Measurements from ENCODE around the gene MACROD2. TPM values are rescaled to one million over a fixed set of nuclear protein-coding genes. Genes with fewer than 3 reads are reported as not detected.

The MACROD2 gene
- total and polyA plus RNA-seq, 2 of the 4 experiments (the other 2 are of a cell fraction): not detected

DNA sequence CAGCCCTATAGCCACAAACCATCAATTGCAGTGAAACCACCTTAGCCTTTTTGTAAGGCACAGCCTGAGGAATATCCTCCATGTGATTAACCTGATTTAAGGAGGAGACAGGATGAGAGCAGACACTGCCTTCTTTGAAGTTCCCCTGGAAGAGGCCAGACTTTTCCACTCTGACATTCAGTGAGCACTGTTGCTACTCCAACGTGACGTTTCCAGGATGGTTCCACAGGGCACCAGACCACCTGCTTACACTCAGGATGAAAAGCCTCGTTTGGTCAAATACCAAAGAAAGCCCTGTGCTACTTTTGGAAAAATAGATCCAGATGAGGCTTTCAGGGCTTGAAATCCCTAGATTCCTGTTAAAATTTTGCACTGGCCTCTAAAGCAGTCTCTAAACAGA, 1444.2 kb downstream of the MACROD2 start:
- Histone ChIP-seq H4K8ac (ENCODE audit: low read depth in 2 of 2, low read length in 2 of 2) (no peak overlapping the region), H4K20me1 (ENCODE audit: insufficient read depth, low read length) (no peaks in the 10 kb centered on the region), H2AK9ac (replicated peaks; ENCODE audit: low read depth, low read length, poor library complexity) (no peak overlapping the region), H4K5ac (ENCODE audit: low read depth, low read length) (no peak overlapping the region), H3K4me1 (ENCODE audit: control insufficient read depth, insufficient read depth, low read length) (no peaks in the 10 kb centered on the region), H3K14ac (replicated peaks; ENCODE audit: low read depth, low read length) (no peak overlapping the region), H3K36me3 (ENCODE audit: control insufficient read depth, insufficient read depth, low read length) (no peaks in the 10 kb centered on the region), H3K9me1 (ENCODE audit: insufficient read depth, low read length) (no peaks in the 10 kb centered on the region), H3K79me1 (ENCODE audit: low read depth in 1 of 2, low read length in 2 of 2) (no peaks in the 10 kb centered on the region), H3K4me2 (ENCODE audit: low read depth, low read length) (no peak overlapping the region), H2AK5ac (ENCODE audit: low read depth, low read length) (no peak overlapping the region), H2AFZ (replicated peaks; ENCODE audit: low read length, poor library complexity) (no peak overlapping the region), H4K91ac (ENCODE audit: insufficient read depth, low read depth, low read length) (no peak overlapping the region), H3K9ac (ENCODE audit: low read depth, low read length) (no peak overlapping the region), H3K18ac (ENCODE audit: low read depth, low read length) (no peak overlapping the region), H3K56ac (ENCODE audit: extremely low read depth, insufficient read depth, low read length) (no peak overlapping the region), H3K27me3 (ENCODE audit: control insufficient read depth, insufficient read depth, low read length) (no peaks in the 10 kb centered on the region), H2BK15ac (ENCODE audit: low read depth, low read length) (no peak overlapping the region), H2BK120ac (ENCODE audit: low read depth, low read length) (no peak overlapping the region), H3K27ac (ENCODE audit: insufficient read depth, low read length) (no peak overlapping the region), H3K23ac (ENCODE audit: low read depth, low read length) (no peak overlapping the region), H3K4me3 (ENCODE audit: insufficient read depth, low read depth, low read length) (no peak overlapping the region), H2BK20ac (ENCODE audit: low read depth, low read length) (no peak overlapping the region), H3K4ac (ENCODE audit: low read depth, low read length) (no peak overlapping the region), H3K9me3 (ENCODE audit: control insufficient read depth, insufficient read depth, low read length) (no peaks in the 10 kb centered on the region; the same call in 1 of the 2 replicates), H2BK5ac (ENCODE audit: low read depth, low read length, poor library complexity, severe bottlenecking) (no peak overlapping the region)
- WGBS, 2 experiments (ENCODE audit: extremely low coverage in 2 of 2, insufficient read length in 1 of 2): no CpG with 5 or more reads among the region's 3 CpGs
- intact Hi-C loops (cut with micrococcal nuclease): no loop called here
- CTCF ChIA-PET: no interaction called here
- ATAC-seq (ENCODE audit: low read depth): no peak
- dilution Hi-C loops (cut with HindIII; ENCODE audit: low sequenced_read_pairs, unreplicated experiment): no loop called here
- no TSS peak for BruUV-seq (replicated peaks)
- TF ChIP-seq RAD21 (IDR thresholded peaks at IDR 0.05; ENCODE audit: low read length): no peak
- POLR2A ChIA-PET (ENCODE audit: unreplicated experiment): no interaction called here
- no peak for DNase-seq
- in situ Hi-C loops (cut with MboI; ENCODE audit: low sequenced_read_pairs): no loop called here

Measured in IMR-90 (cell line).